ENCODE data around the gene SERPINB10. TPM values are rescaled to one million over a fixed set of nuclear protein-coding genes. Genes with fewer than 3 reads are reported as not detected.

Gene SERPINB10
- total RNA-seq, 1 donor from 2014 or later = not detected

DNA sequence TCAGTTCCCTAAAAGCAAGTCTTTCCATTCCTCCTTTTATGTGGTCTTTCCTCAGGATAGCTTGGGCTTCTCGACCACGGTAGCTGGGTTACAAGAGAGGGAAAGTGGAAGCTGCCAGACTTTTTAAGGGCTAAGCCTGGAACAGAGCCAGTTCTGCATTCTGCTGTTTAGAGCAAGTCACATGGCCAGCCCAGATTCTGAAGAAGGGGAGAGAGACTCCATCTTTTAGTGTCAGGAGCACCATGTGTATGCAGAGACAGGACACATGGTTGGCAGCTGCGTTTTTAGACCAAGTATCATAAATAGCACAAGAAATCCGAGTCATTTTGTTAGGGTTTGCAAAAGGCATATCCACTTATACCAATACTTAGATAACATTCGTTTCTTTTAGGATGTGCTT lies 46.1 kb downstream of the SERPINB10 start:
- no peak for DNase-seq (ENCODE audit: low read depth)
- H3K36me3 ChIP-seq (ENCODE audit: control insufficient read depth, insufficient read depth, low read length) = no peaks in the 10 kb centered on the region
- TF ChIP-seq, protein P1, sequence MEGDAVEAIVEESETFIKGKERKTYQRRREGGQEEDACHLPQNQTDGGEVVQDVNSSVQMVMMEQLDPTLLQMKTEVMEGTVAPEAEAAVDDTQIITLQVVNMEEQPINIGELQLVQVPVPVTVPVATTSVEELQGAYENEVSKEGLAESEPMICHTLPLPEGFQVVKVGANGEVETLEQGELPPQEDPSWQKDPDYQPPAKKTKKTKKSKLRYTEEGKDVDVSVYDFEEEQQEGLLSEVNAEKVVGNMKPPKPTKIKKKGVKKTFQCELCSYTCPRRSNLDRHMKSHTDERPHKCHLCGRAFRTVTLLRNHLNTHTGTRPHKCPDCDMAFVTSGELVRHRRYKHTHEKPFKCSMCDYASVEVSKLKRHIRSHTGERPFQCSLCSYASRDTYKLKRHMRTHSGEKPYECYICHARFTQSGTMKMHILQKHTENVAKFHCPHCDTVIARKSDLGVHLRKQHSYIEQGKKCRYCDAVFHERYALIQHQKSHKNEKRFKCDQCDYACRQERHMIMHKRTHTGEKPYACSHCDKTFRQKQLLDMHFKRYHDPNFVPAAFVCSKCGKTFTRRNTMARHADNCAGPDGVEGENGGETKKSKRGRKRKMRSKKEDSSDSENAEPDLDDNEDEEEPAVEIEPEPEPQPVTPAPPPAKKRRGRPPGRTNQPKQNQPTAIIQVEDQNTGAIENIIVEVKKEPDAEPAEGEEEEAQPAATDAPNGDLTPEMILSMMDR (IDR thresholded peaks at IDR 0.05; ENCODE audit: insufficient read depth, low read length, poor library complexity, severe bottlenecking) = no peak
- no peaks in the 10 kb centered on the region for H3K27me3 ChIP-seq (ENCODE audit: control insufficient read depth, insufficient read depth, low read length)
- no peak overlapping the region for H3K4me3 ChIP-seq (ENCODE audit: low read depth, low read length)

DNA sequence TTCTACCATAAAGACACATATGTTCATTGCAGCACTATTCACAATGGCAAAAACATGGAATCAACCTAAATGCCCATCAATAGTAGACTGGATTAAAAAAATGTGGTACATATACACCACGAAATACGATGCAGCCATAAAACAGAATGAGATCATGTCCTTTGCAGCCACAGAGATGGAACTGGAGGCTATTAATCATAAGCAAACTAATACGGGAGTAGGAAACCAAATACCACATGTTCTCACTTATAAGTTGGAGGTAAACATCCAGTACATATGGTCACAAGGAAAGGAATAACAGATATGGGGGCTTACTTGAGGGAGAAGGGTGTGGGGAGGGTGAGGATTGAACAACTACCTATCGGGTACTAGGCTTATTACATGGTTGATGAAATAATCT lies 49.0 kb downstream of the SERPINB10 start:
- Histone ChIP-seq H3K4me3 (ENCODE audit: low read depth, low read length) (no peak overlapping the region), H3K36me3 (ENCODE audit: control insufficient read depth, insufficient read depth, low read length) (no peaks in the 10 kb centered on the region), H3K27me3 (ENCODE audit: control insufficient read depth, insufficient read depth, low read length) (no peaks in the 10 kb centered on the region)
- TF ChIP-seq, protein P1 (IDR thresholded peaks at IDR 0.05; ENCODE audit: insufficient read depth, low read length, poor library complexity, severe bottlenecking) = no peak
- DNase-seq (ENCODE audit: low read depth) = no peak

DNA sequence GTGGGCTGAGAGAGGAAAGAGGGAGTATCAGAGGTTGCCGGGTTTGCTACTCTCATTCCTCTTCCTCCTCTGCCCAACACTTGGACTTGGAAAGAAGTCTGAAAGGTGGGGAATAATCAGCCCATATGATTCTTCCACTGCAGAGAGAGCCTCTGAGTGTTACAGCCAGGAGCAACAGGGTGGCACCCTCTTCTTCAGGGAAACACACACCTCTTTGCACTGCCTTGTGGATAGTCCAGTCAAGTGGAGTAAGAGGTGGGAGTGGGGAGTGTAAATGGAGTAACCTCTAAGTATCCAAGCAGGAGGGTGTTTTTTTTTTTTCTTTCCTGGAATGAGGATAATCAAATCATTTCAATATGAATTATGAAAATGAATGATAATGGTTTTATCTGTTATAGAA lies 53.1 kb downstream of the SERPINB10 start:
- H3K4me3 ChIP-seq (ENCODE audit: low read depth, low read length) = no peak overlapping the region
- no peaks in the 10 kb centered on the region for H3K27me3 ChIP-seq (ENCODE audit: control insufficient read depth, insufficient read depth, low read length)
- TF ChIP-seq, protein P1 (IDR thresholded peaks at IDR 0.05; ENCODE audit: insufficient read depth, low read length, poor library complexity, severe bottlenecking) = no peak
- DNase-seq (ENCODE audit: low read depth) = no peak
- H3K36me3 ChIP-seq (ENCODE audit: control insufficient read depth, insufficient read depth, low read length) = no peaks in the 10 kb centered on the region

DNA sequence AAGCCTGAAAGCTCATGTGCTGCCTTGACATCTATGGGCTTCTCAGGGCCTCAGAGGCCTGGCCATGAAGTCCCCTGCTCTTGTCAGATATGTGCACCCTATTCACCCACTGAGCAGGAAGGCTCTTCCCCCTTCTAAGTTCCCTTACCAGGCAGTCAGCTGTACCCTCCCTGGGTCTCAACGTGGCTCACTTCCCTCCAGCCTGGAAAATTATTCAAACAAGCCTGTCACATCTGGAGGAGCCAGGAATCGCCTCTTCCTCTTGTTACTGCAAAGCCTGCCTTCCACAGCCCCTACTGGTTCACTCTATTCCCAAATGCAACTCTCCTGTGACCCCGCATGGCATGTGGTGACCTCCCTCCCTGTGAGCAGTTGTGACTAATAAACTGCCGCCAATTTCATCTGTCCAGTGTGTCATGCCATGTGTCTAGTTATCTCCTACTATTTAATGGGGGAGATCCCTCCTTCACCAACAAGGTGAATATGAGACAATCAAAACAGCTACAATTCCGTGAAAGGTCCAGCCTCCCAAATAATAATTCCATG lies 53.8 kb downstream of the SERPINB10 start:
- DNase-seq (ENCODE audit: low read depth) = no peak
- TF ChIP-seq, protein P1 (IDR thresholded peaks at IDR 0.05; ENCODE audit: insufficient read depth, low read length, poor library complexity, severe bottlenecking) = no peak
- Histone ChIP-seq H3K27me3 (ENCODE audit: control insufficient read depth, insufficient read depth, low read length) (no peaks in the 10 kb centered on the region), H3K36me3 (ENCODE audit: control insufficient read depth, insufficient read depth, low read length) (no peaks in the 10 kb centered on the region), H3K4me3 (ENCODE audit: low read depth, low read length) (no peak overlapping the region)

DNA sequence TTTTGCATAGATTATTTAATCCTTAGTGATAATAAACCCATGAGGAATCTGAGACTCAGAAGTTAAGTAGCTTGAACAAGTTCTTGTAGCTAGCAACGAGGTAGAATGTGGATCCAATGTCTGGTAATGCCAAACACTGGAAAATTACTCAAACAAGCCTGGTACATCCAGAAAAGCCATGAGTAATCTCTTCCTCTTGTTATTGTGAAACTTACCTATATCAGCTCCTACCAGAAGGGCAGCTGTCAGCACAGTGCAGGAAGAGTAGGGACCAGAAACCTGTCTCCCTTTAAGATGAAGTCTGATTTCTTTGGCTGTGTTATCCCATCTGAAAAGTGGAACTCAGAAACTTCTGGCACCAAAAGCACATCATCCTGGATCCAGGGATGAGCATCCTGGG lies 54.4 kb downstream of the SERPINB10 start:
- H3K27me3 ChIP-seq (ENCODE audit: control insufficient read depth, insufficient read depth, low read length) = no peaks in the 10 kb centered on the region
- H3K36me3 ChIP-seq (ENCODE audit: control insufficient read depth, insufficient read depth, low read length) = no peaks in the 10 kb centered on the region
- no peak for DNase-seq (ENCODE audit: low read depth)
- no peak overlapping the region for H3K4me3 ChIP-seq (ENCODE audit: low read depth, low read length)
- TF ChIP-seq, protein P1 (IDR thresholded peaks at IDR 0.05; ENCODE audit: insufficient read depth, low read length, poor library complexity, severe bottlenecking) = no peak

DNA sequence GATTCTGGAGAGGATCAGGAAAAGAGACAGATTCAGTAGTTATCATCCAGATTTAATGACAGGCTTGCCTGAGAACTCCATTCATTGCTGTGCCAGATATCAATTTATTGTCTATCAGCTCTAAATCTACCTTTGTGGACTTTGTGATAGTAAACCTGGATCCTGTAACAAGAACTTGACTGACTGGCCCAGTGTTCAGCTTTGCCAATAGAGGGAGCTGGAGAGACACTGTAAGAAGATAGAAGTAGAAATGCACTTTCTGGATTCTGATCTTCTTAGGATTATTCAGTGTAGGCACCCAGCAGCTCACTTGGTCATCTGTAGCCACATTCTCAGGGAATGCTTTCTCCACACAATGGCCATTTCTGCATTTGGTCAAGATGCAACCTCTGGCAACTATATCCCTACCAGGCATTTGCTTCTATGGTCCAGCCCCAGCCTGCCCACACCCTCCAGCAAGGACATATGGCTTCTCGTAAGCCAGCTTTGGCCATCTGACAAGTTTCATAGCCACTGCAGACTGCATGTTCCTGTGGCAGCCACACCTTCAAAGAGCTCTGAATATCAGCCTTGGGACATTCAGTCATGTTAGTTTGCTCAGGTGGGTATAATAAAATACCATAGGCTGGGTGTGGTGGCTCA lies 56.0 kb downstream of the SERPINB10 start:
- no peak overlapping the region for H3K4me3 ChIP-seq (ENCODE audit: low read depth, low read length)
- H3K36me3 ChIP-seq (ENCODE audit: control insufficient read depth, insufficient read depth, low read length) = no peaks in the 10 kb centered on the region
- TF ChIP-seq, protein P1 (IDR thresholded peaks at IDR 0.05; ENCODE audit: insufficient read depth, low read length, poor library complexity, severe bottlenecking) = peak; percentile 91
- H3K27me3 ChIP-seq (ENCODE audit: control insufficient read depth, insufficient read depth, low read length) = no peaks in the 10 kb centered on the region
- no peak for DNase-seq (ENCODE audit: low read depth)

All from kidney epithelial cell (primary cell).